ACC112 (cell line): ENCODE results near the gene FTO.

Experiments used
- H2AFZ ChIP-seq: fragments of 200-600 bp; sonication (generic); one replicate; pipeline ENCODE4 v1.6.0; 2017; ENCODE audit warnings: antibody characterized with exemption, low read length; ENCODE audit not compliant: unreplicated experiment
- H3K27ac ChIP-seq: fragments of 200-600 bp; sonication (generic); 2 replicates; pipeline ENCODE4 v1.5.1; 2014; ENCODE audit warnings: low read depth, mild to moderate bottlenecking, antibody characterized with exemption, low read length, moderate library complexity
- H3K27me3 ChIP-seq: fragments of 200-600 bp; sonication (generic); 2 replicates; pipeline ENCODE4 v1.6.1; 2014; ENCODE audit warnings: mild to moderate bottlenecking, antibody characterized with exemption, low read length, moderate library complexity, mixed read lengths; ENCODE audit not compliant: insufficient read depth
- H3K36me3 ChIP-seq: fragments of 200-600 bp; sonication (generic); 2 replicates; pipeline ENCODE4 v1.6.1; 2016; ENCODE audit warnings: mild to moderate bottlenecking, antibody characterized with exemption, low read length, moderate library complexity, mixed read lengths; ENCODE audit not compliant: insufficient read depth
- H3K4me1 ChIP-seq: fragments of 200-600 bp; sonication (generic); one replicate; pipeline ENCODE4 v1.6.1; 2016; ENCODE audit warnings: low read length, mixed read lengths; ENCODE audit not compliant: insufficient read depth, unreplicated experiment, control insufficient read depth
- H3K4me3 ChIP-seq: fragments of 200-600 bp; sonication (generic); 2 replicates; pipeline ENCODE4 v1.5.1; 2014; ENCODE audit warnings: mild to moderate bottlenecking, low read depth, low read length
- H3K79me2 ChIP-seq: fragments of 200-600 bp; sonication (generic); one replicate; pipeline ENCODE4 v1.6.0; 2016; ENCODE audit warnings: low read length; ENCODE audit not compliant: control insufficient read depth, unreplicated experiment, insufficient read depth

FTO gene

GRCh38 chr16:54102888-54103866 lies 399.2 kb downstream of the FTO start:
- no peaks in the 10 kb centered on the region for H3K79me2 ChIP-seq
- H3K36me3 ChIP-seq = no peaks in the 10 kb centered on the region
- H2AFZ ChIP-seq = no peak overlapping the region
- no peaks in the 10 kb centered on the region for H3K27me3 ChIP-seq
- H3K4me3 ChIP-seq = no peak overlapping the region
- H3K4me1 ChIP-seq = peaks cover 4% of the 10 kb centered on the region
- H3K27ac ChIP-seq = no peak overlapping the region

GRCh38 chr16:54106057-54106456 lies 402.1 kb downstream of the FTO start:
- Histone ChIP-seq H3K36me3 (no peaks in the 10 kb centered on the region), H3K4me1 (peaks cover 4% of the 10 kb centered on the region), H2AFZ (no peak overlapping the region), H3K79me2 (no peaks in the 10 kb centered on the region), H3K4me3 (no peak overlapping the region), H3K27ac (no peak overlapping the region), H3K27me3 (no peaks in the 10 kb centered on the region)

- no peaks in the 10 kb centered on the region for H3K79me2 ChIP-seq
- H3K36me3 ChIP-seq = no peaks in the 10 kb centered on the region
- H2AFZ ChIP-seq = no peak overlapping the region
- no peak overlapping the region for H3K4me3 ChIP-seq
- no peaks in the 10 kb centered on the region for H3K27me3 ChIP-seq
- no peak overlapping the region for H3K27ac ChIP-seq
- H3K4me1 ChIP-seq = peaks cover 4% of the 10 kb centered on the region
These were observed 403.7 kb downstream of the FTO start for GRCh38 chr16:54107583-54108202.

- H3K27ac ChIP-seq = no peak overlapping the region
- no peak overlapping the region for H2AFZ ChIP-seq
- H3K4me3 ChIP-seq = no peak overlapping the region
- no peaks in the 10 kb centered on the region for H3K27me3 ChIP-seq
- peaks cover 4% of the 10 kb centered on the region for H3K4me1 ChIP-seq
- H3K36me3 ChIP-seq = no peaks in the 10 kb centered on the region
- no peaks in the 10 kb centered on the region for H3K79me2 ChIP-seq
These were observed 406.3 kb downstream of the FTO start for GRCh38 chr16:54110016-54110981.

GRCh38 chr16:54112451-54113206 lies 408.7 kb downstream of the FTO start:
- no peak overlapping the region for H3K4me3 ChIP-seq
- no peaks in the 10 kb centered on the region for H3K36me3 ChIP-seq
- no peak overlapping the region for H2AFZ ChIP-seq
- no peak overlapping the region for H3K27ac ChIP-seq
- H3K79me2 ChIP-seq = no peaks in the 10 kb centered on the region
- no peaks in the 10 kb centered on the region for H3K27me3 ChIP-seq
- H3K4me1 ChIP-seq = no peaks in the 10 kb centered on the region

- Histone ChIP-seq H3K79me2 (no peaks in the 10 kb centered on the region), H3K27me3 (no peaks in the 10 kb centered on the region), H2AFZ (no peak overlapping the region), H3K4me1 (no peaks in the 10 kb centered on the region), H3K4me3 (no peak overlapping the region), H3K27ac (no peak overlapping the region), H3K36me3 (no peaks in the 10 kb centered on the region)
These were observed 411.6 kb downstream of the FTO start for GRCh38 chr16:54115558-54115957.

- Histone ChIP-seq H3K27me3 (no peaks in the 10 kb centered on the region), H3K79me2 (no peaks in the 10 kb centered on the region), H3K27ac (no peak overlapping the region), H3K4me3 (no peak overlapping the region), H2AFZ (no peak overlapping the region), H3K36me3 (no peaks in the 10 kb centered on the region), H3K4me1 (no peaks in the 10 kb centered on the region)
These were observed 412.2 kb downstream of the FTO start for GRCh38 chr16:54116124-54116655.

GRCh38 chr16:54118846-54119245 lies 414.9 kb downstream of the FTO start:
- Histone ChIP-seq H3K4me1 (no peaks in the 10 kb centered on the region), H3K79me2 (no peaks in the 10 kb centered on the region), H3K36me3 (no peaks in the 10 kb centered on the region), H3K27ac (no peak overlapping the region), H3K4me3 (no peak overlapping the region), H2AFZ (no peak overlapping the region), H3K27me3 (no peaks in the 10 kb centered on the region)

- Histone ChIP-seq H2AFZ (no peak overlapping the region), H3K27me3 (no peaks in the 10 kb centered on the region), H3K4me1 (no peaks in the 10 kb centered on the region), H3K36me3 (no peaks in the 10 kb centered on the region), H3K27ac (no peak overlapping the region), H3K4me3 (no peak overlapping the region), H3K79me2 (no peaks in the 10 kb centered on the region)
These were observed 417.0 kb downstream of the FTO start for GRCh38 chr16:54120846-54121480.
